ENCODE data around the gene DNASE1L2. TPM values are rescaled to one million over a fixed set of nuclear protein-coding genes. Genes with fewer than 3 reads are reported as not detected.
A peak's percentile ranks its signal among the peaks of the same experiment; 100 is the strongest.

DNASE1L2 gene
- total RNA-seq, 1 experiment from 2014 or later = 1.5 TPM

GRCh38 chr16:2210386-2211365 is 25.6 kb upstream of the DNASE1L2 start, which contains the start of gene BRICD5:
Gene BRICD5, minus strand, starts transcription at chr16:2210863. Its CDS starts 30 bp downstream, at chr16:2210833.
- Mint-ChIP-seq H3K27ac (ENCODE audit: low read depth, unreplicated experiment) (peak within 1 kb of the TSS; percentile 33), H3K4me1 (ENCODE audit: insufficient read depth, unreplicated experiment) (peaks cover 27% of the 10 kb centered on the region), H3K36me3 (ENCODE audit: insufficient read depth, unreplicated experiment) (peaks cover 44% of the 10 kb centered on the region), H3K27me3 (ENCODE audit: insufficient read depth, unreplicated experiment) (no peaks in the 10 kb centered on the region), H3K9me3 (ENCODE audit: unreplicated experiment) (no peaks in the 10 kb centered on the region), H3K4me3 (ENCODE audit: unreplicated experiment) (no peak within 1 kb of the TSS)
- ChIA-PET POLR2A (interaction anchor here (0.8 to 1.7 kb wide), 2 partner anchors 41 to 56 kb away, joined by 5 to 6 read pairs; partner anchors contain the start of genes ECI1 and TRAF7), CTCF (interaction anchor here (0.7 to 1.4 kb wide), 2 partner anchors 49 to 948 kb away, joined by 3 to 6 read pairs; no protein-coding TSS in a partner anchor)
- TF ChIP-seq CTCF (IDR thresholded peaks at IDR 0.05; ENCODE audit: unreplicated experiment) = no peak
- DNase-seq (ENCODE audit: unreplicated experiment) = no peak
- BruUV-seq (replicated peaks) = no TSS peak
- intact Hi-C loops (cut with micrococcal nuclease) = loop anchor here (5.0 kb wide), 1 partner anchor 58 kb away; no protein-coding TSS in a partner anchor

GRCh38 chr16:2211923-2212347 is 24.3 kb upstream of the DNASE1L2 start:
- no TSS peak for BruUV-seq (replicated peaks)
- peaks cover 38% of the 10 kb centered on the region for H3K36me3 Mint-ChIP-seq (ENCODE audit: insufficient read depth, unreplicated experiment)
- CTCF ChIA-PET = interaction anchor here (0.9 kb wide), 1 partner anchor 39 kb away, joined by 3 read pairs; the partner anchor contains the start of gene ECI1
- no peak for DNase-seq (ENCODE audit: unreplicated experiment)
- peak overlapping the region; percentile 72 for H3K4me3 Mint-ChIP-seq (ENCODE audit: unreplicated experiment)
- no peaks in the 10 kb centered on the region for H3K27me3 Mint-ChIP-seq (ENCODE audit: insufficient read depth, unreplicated experiment)
- no peaks in the 10 kb centered on the region for H3K9me3 Mint-ChIP-seq (ENCODE audit: unreplicated experiment)
- POLR2A ChIA-PET = interaction anchor here (0.7 to 1.8 kb wide), 15 partner anchors 11 to 321 kb away, joined by 3 to 8 read pairs (median 6); partner anchors contain the start of genes E4F1, ECI1, GFER and RPS2
- H3K4me1 Mint-ChIP-seq (ENCODE audit: insufficient read depth, unreplicated experiment) = peaks cover 27% of the 10 kb centered on the region
- H3K27ac Mint-ChIP-seq (ENCODE audit: low read depth, unreplicated experiment) = peak overlapping the region; percentile 33
- intact Hi-C loops (cut with micrococcal nuclease) = loop anchor here (5.0 kb wide), 1 partner anchor 60 kb away; no protein-coding TSS in a partner anchor
- TF ChIP-seq CTCF (IDR thresholded peaks at IDR 0.05; ENCODE audit: unreplicated experiment) = no peak

DNA sequence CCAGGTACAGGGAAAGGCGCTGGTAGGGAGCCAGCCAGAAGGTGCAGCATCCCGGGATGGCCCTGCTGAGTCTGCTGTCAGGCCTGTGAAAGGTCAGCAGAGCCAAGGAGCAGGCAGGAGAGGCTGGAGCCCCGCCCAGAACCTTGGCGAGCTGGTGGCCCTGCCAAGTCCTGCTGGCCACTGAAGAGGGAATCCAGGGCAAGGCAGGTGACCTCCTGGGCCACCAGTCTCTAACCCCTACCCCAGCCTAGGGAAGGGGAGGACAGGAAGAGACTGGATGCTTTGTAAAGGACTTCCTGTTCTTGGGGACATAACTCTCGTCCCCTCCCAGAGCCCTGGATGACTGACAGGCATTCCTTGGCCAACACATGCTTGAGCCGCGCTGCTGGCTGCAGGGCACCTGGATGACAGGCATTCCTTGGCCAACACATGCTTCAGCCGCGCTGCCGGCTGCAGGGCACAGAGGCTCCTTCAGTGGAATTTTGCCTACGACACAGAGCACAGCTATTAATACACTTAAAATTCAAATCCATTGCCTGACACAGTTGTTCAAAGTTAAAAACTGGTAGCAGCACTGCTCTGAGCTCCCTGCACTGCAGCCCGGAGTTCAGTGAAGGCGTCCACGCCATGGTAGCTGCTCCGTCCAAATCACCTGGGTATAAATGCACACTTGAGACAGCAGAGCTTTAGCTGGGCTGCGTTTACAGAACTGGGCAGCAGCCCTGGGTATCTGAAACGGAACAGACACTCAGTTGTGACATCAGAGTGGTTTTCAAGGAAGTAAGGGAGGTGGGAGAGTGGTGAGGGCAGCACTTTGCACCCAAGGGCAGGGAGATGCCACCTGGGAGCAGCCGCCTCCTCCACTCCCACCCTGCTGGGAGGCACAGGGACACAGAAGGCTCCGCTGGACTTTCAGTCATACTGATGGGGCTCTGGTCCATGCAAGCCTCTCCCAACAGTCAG is 23.6 kb upstream of the DNASE1L2 start:
- ChIA-PET CTCF (interaction anchor here (0.9 kb wide), 1 partner anchor 39 kb away, joined by 3 read pairs; the partner anchor contains the start of gene ECI1), POLR2A (interaction anchor here (0.6 to 1.8 kb wide), 18 partner anchors 10 to 320 kb away, joined by 3 to 8 read pairs (median 3); partner anchors contain the start of genes ATP6V0C, E4F1, ECI1 and GFER)
- no TSS peak for BruUV-seq (replicated peaks)
- DNase-seq (ENCODE audit: unreplicated experiment) = peak; percentile 64
- intact Hi-C loops (cut with micrococcal nuclease) = loop anchor here (5.0 kb wide), 1 partner anchor 60 kb away; no protein-coding TSS in a partner anchor
- Mint-ChIP-seq H3K27me3 (ENCODE audit: insufficient read depth, unreplicated experiment) (no peaks in the 10 kb centered on the region), H3K36me3 (ENCODE audit: insufficient read depth, unreplicated experiment) (peaks cover 31% of the 10 kb centered on the region), H3K27ac (ENCODE audit: low read depth, unreplicated experiment) (peak overlapping the region; percentile 33), H3K4me3 (ENCODE audit: unreplicated experiment) (peak overlapping the region; percentile 72), H3K9me3 (ENCODE audit: unreplicated experiment) (no peaks in the 10 kb centered on the region), H3K4me1 (ENCODE audit: insufficient read depth, unreplicated experiment) (peaks cover 21% of the 10 kb centered on the region)
- no peak for TF ChIP-seq CTCF (IDR thresholded peaks at IDR 0.05; ENCODE audit: unreplicated experiment)
